Fibroblast of lung (primary cell): ENCODE results near the gene ICE2.

Experiments
- EZH2 ChIP-seq: IDR thresholded peaks from 2 replicates; pipeline ENCODE4 v1.5.1; 2012; ENCODE audit warnings: low read length, control low read depth, mild to moderate bottlenecking; ENCODE audit errors: missing control alignments
- TF ChIP-seq, protein P1 (sequence below), 2 donors: IDR thresholded peaks in 1 of 2; conservative IDR thresholded peaks in 1 of 2; 1 replicate in 1 of 2; 2 replicates in 1 of 2; pipeline ENCODE4 v1.5.1; 2011 to 2012; ENCODE audit warnings: low read length in 2 of 2, control low read depth in 1 of 2, inconsistent platforms in 1 of 2, low read depth in 1 of 2, mild to moderate bottlenecking in 1 of 2

DNA sequence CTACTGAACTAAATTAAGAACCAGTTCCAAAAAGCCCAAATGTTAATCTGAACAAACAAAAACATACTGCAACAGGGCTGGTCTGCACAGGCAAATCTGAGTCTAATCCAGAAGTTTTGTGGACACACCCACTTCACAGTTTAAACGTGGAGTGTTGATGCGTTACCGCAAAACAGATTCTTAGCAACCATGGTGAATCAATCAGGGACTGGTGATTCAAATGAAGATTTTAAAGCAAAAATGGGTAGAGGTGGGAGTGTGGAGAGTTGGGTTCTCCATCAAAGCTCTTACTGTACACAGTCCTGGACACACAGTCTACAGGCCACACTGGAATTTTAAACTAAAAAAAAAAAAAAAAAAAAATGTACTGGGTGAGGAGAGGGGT is 86.3 kb downstream of the ICE2 start:
- TF ChIP-seq, protein P1, sequence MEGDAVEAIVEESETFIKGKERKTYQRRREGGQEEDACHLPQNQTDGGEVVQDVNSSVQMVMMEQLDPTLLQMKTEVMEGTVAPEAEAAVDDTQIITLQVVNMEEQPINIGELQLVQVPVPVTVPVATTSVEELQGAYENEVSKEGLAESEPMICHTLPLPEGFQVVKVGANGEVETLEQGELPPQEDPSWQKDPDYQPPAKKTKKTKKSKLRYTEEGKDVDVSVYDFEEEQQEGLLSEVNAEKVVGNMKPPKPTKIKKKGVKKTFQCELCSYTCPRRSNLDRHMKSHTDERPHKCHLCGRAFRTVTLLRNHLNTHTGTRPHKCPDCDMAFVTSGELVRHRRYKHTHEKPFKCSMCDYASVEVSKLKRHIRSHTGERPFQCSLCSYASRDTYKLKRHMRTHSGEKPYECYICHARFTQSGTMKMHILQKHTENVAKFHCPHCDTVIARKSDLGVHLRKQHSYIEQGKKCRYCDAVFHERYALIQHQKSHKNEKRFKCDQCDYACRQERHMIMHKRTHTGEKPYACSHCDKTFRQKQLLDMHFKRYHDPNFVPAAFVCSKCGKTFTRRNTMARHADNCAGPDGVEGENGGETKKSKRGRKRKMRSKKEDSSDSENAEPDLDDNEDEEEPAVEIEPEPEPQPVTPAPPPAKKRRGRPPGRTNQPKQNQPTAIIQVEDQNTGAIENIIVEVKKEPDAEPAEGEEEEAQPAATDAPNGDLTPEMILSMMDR (conservative IDR thresholded peaks at IDR 0.05 in 1 of 2, IDR thresholded peaks at IDR 0.05 in 1 of 2; ENCODE audit: low read depth in 1 of 2, low read length in 2 of 2), result no peak
- TF ChIP-seq EZH2, result no peak
